Loucy (cell line): Measurements from ENCODE around the gene AKAP6.

Source experiments
- EZH2phosphoT487 ChIP-seq: fragments of 200-600 bp; IDR thresholded peaks from 2 replicates; pipeline ENCODE4 v1.6.1; 2018; ENCODE audit warnings: antibody characterized with exemption, mild to moderate bottlenecking, moderate library complexity, borderline replicate concordance
- TF ChIP-seq, protein P1 (sequence below): fragments of 200-600 bp; sonication (generic); conservative IDR thresholded peaks from 2 replicates; pipeline ENCODE4 v1.5.1; 2014; ENCODE audit warnings: mild to moderate bottlenecking, antibody characterized with exemption, low read length

DNA sequence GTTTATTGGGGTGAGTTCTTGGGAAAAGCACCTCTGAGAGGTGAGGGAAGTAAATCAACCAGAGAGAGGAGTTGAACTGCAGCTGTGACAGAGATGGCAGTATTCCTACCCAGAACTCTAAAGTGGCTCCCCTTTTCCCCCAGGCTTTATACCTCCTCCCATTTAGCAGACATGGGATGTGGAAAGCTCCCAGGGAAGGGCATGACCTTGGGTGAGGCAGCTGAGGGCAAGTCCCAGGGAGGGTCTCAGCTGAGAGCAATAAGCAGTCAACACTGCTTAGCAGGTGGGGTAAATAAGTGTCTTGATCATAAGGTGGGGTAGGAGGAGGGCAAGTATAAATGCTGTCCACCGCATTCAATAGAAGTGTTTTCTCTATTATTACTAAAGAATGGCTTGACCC is 143.0 kb downstream of the AKAP6 start:
- TF ChIP-seq, protein P1, sequence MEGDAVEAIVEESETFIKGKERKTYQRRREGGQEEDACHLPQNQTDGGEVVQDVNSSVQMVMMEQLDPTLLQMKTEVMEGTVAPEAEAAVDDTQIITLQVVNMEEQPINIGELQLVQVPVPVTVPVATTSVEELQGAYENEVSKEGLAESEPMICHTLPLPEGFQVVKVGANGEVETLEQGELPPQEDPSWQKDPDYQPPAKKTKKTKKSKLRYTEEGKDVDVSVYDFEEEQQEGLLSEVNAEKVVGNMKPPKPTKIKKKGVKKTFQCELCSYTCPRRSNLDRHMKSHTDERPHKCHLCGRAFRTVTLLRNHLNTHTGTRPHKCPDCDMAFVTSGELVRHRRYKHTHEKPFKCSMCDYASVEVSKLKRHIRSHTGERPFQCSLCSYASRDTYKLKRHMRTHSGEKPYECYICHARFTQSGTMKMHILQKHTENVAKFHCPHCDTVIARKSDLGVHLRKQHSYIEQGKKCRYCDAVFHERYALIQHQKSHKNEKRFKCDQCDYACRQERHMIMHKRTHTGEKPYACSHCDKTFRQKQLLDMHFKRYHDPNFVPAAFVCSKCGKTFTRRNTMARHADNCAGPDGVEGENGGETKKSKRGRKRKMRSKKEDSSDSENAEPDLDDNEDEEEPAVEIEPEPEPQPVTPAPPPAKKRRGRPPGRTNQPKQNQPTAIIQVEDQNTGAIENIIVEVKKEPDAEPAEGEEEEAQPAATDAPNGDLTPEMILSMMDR: no peak
- TF ChIP-seq EZH2phosphoT487: no peak
